Daoy (cell line): Measurements from ENCODE around the gene ZFYVE28. TPM values are rescaled to one million over a fixed set of nuclear protein-coding genes. Genes with fewer than 3 reads are reported as not detected.

Experiments
- DNase-seq: peaks from one replicate; pipeline ENCODE4 v3.0.0-alpha.2; 2015; ENCODE audit warnings: low read depth
- total RNA-seq: library from RNA; depleted of rRNA; stranded (reverse); fragments of >200 nt; shearing (Covaris generic); gene quantifications from 2 replicates; pipeline ENCODE4 v1.2.3, GENCODE V29; 2014

Gene ZFYVE28
- total RNA-seq, 1 experiment from 2014 or later = 0.97 TPM

DNA sequence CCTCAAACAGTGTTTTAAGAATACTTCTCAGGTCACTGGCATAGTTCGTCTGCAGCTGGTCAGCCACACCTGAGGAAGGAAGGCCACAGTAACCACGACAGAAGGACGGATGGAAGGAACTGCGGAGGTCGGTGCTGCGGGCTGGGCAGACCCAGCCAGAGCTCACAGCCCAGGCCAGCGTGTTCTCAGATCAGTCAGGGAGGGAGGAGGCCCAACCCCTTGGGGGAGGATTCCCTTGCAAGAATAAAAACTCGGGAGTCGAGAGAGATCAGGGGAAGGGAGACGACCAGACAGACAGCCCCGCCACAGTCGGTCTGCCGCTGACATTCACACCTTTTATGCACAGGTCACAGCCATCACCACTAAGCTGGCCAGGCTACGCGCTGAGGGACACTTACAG lies 145.2 kb downstream of the ZFYVE28 start:
- DNase-seq = no peak

- DNase-seq = no peak
Measured at GRCh38 chr4:2272828-2273120, 145.7 kb downstream of the ZFYVE28 start.

DNA sequence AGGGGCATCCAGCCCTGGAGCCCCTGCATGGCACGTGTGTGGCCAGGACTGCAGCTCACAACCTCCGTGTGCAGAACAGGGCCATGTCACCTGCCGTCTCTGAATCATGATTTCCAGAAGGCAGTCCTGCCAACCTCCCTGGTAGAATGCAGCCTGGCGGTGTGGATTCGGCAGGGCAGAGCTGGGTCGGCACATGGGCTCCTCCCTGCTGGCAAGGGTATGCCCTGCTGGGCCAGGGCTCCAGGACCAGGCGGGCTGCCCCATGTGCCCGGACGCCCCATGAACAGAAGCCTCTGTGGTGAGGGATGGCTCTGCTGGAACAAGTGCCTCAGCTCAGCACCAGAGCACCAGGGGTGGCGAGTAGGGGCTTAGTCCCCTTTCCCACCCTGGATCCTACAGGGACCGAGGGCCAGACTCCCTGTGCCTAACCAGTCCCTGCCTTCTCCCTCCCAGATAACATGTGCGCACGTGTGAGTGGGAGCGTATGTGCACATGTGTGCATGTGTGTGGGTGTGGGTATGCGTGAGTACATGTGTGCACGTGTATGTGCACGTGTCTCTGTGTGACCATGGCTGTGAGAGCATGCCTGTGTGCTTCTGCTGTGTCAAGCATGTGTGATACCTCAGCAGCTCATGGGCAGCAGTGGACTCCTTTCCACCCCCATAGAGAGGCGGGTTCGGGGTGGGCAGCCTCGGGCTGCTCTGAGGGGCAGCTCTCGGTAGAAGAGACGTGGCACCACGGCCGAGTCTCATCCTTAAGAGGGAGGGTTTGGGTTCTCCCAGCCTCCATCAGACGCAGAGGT lies 146.2 kb downstream of the ZFYVE28 start:
- no peak for DNase-seq

GRCh38 chr4:2271279-2272025 lies 147.0 kb downstream of the ZFYVE28 start:
- no peak for DNase-seq

GRCh38 chr4:2270341-2271165 lies 147.9 kb downstream of the ZFYVE28 start:
- no peak for DNase-seq

DNA sequence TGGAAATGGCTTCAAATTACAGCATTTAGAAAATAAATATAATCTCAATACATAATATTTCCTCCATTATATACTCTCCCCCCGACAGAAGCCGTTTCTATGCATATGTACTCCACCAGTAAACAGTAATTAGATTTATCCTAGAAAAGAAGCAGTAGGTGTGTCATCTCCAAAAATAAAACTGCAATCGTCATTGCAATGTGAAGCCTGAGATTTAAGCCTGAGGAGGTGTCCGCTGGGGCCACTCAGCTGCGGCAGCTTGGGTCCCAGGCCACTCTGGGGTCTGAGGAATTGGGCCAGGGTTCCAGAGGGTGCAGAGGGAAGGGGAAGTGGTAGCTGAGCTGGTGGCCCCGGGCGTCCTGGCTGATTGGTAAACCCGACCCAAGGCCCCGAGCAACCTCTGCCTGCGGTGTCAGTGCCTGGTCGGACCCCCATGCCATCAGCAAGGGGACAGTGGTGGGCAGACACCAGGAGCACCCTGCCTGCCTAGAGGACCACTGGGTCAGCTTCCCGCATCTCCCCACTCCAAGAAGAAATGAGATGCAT lies 148.8 kb downstream of the ZFYVE28 start:
- no peak for DNase-seq

GRCh38 chr4:2269206-2269531 lies 149.3 kb downstream of the ZFYVE28 start:
- no peak for DNase-seq

DNA sequence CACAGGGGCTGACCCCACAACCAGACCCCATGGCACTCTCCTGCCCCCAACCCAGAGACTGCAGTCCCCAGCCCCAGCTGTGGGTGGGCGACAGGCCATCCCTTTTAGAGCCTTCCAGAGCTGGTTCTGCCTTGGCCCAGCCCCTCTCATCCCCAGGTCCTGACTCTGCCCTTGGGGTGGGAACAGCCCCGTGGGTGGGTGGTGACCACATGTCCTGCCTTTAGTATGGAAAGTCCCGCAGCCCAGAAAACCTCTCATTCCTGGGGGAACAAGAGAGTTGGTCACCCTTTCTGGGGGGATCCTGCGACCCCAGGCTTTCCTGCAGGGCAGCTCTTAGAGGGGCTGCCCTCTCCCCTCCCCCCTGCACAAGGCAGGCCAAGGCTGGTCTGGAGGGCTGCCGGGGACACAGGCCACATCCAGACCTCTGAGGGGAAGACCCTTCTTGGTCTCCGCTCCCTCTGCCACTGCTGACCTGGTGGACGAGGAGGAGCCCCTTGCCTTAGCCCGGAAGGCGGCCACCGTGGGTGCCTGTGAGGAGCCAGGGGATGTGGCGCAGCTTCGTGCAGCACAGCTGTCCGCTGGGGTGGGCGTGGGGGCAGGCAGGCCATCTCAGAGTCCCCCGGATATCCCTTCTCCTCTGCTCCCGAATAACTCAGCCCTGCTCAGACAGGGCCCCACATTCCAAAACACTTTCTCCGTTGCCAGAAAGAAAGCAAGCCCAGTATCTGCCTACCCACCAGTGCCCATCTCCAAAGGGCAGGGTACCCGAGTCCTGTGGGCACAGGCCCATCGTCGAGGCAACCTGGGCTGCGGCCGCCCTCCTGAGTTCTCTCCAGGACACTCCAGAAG lies 149.9 kb downstream of the ZFYVE28 start:
- no peak for DNase-seq

DNA sequence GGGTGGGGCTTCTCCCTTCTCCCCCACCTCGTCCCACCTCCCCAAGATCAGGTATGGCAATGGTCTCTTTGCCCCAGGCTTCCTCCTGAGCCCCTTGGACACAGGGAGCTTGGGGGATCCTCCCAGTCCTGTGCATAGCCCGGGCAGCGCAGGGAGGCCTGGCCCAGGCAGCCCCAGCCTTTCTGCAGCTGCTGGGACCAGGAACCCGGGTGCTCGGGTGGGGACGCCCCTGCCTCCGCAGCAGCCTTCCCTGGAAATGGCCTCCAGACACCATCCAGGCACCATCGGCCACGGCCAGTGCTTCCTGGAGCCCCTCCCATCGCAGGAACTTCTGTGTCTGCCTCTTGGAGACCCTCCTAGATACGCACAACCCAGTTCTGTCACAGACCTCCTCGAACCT lies 150.6 kb downstream of the ZFYVE28 start:
- DNase-seq = no peak

DNA sequence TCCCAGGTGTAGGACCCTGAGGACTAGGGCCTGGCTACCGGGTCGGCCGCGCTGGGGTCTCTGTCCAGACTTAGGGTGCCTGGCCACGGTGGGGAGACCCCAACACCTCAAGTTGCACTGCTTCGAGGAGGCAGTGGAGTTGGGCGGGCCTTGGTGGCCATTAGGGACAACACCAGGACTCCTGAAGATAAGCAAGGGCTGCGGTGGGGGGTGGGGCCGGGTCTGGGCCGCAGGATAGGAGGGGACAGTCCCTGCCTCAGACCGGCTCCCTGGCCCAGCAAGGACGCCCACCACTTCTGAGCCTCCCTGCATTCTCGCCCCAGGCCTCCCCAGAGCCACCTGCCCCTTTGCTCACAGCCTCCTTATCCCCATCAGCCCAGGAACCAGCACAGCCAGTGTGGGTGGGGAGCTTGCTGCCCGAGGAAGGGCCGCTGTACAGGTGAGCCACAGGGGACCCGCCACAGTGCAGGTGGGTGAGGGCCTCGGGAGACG lies 151.1 kb downstream of the ZFYVE28 start:
- DNase-seq = no peak

DNA sequence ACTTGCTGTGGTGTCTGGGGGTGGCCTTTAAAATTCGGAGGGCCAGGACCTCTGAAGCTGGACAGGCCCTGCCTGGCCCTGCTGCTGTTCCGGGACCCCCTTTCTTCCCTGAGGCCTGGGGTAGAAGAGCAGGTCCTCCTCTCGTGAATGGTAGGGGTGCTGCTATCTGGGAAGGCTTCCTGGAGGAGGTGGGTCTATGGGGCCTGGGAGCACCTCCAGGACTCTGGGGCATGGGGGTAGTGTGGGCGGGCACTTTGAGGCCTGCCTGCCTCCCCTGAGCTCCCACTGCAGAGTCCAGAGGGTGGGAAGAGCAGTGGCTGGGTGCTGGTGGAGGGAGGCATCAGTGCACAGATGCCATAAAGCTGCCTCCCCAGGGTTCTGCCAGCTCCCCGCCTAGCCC lies 151.6 kb downstream of the ZFYVE28 start:
- DNase-seq = no peak

DNA sequence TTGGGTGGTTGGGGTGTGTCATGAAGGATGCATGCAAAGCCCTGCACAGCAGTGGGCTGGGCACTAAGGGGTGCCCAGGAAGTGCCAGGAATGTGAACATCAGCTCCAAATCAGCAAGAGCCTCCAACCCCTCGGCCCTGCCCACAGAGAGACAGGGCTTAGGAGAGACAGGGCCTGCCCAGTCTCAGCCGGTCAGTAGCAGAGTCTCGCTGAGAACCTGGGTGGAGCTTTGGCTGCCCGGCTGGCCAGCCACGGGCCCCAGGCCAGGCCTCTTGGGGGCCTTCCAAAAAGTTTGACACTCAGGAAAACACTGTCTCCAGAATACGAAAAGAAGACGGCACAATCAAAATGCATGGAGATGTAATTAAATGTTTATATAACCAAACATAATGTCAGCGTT lies 152.3 kb downstream of the ZFYVE28 start:
- no peak for DNase-seq

GRCh38 chr4:2265113-2266110 lies 153.0 kb downstream of the ZFYVE28 start:
- no peak for DNase-seq

- DNase-seq = no peak
Measured at GRCh38 chr4:2264481-2265041, 153.9 kb downstream of the ZFYVE28 start.

GRCh38 chr4:2263926-2264321 lies 154.5 kb downstream of the ZFYVE28 start:
- no peak for DNase-seq

DNA sequence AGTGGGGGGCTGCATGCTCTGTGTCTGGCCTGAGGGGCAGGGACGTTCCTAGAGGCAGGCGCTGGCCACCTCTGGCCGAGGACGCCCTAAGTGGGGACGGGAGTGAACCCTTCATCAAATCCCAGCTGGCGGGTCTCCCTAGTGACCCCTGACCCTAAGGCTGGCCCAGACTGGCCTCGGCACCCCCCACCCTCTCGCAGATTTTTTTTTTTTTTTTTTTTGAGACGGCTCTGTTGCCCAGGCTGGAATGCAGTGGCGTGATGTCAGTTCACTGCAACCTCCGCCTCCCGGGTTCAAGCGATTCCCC lies 155.5 kb downstream of the ZFYVE28 start:
- no peak for DNase-seq

- DNase-seq = peak; percentile 100
Measured at GRCh38 chr4:2262145-2262943, 156.1 kb downstream of the ZFYVE28 start.

DNA sequence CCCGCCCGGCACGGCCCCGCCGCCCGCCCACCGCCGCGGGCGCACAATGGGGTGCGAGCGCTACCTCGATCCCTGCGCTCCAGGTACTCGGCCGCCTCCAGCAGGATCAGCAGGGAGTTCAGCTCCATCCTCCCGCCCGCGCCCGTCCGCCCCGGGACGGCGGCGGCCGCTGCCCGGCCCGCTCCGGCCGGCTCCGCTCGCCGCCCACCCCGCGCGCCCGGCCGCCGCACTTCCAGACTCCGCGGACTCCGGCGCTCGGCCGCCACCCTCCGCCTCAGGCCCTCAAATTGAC lies 156.6 kb downstream of the ZFYVE28 start, which contains the start of gene MXD4:
Gene MXD4, minus strand, starts transcription at position 257 of the 292 bp plus-strand sequence. Its CDS starts 129 bp downstream, at position 128.
- no peak for DNase-seq
